GM23338 (cell line): ENCODE data around the gene SLC66A2.

Experiments
- EZH2 ChIP-seq: fragments of 200-600 bp; sonication (generic); IDR thresholded peaks from one replicate; pipeline ENCODE4 v1.8.0; 2017; ENCODE audit warnings: antibody characterized with exemption, mild to moderate bottlenecking, low read depth; ENCODE audit not compliant: unreplicated experiment
- EZH2phosphoT487 ChIP-seq: fragments of 200-600 bp; sonication (generic); IDR thresholded peaks from one replicate; pipeline ENCODE4 v1.8.1; 2018; ENCODE audit warnings: antibody characterized with exemption; ENCODE audit not compliant: unreplicated experiment
- TF ChIP-seq, protein P1 (sequence below): IDR thresholded peaks from one replicate; pipeline ENCODE4 v1.6.1; 2018; ENCODE audit warnings: antibody characterized with exemption; ENCODE audit not compliant: unreplicated experiment
- TF ChIP-seq, protein P2 (sequence below), 2 experiments: fragments of 200-600 bp in 1 of 2; sonication (generic) in 1 of 2; conservative IDR thresholded peaks; 2 replicates each; pipeline versions ENCODE4 v1.5.1 to v1.6.1; 2016 to 2017; ENCODE audit warnings: antibody characterized with exemption in 2 of 2, low read depth in 2 of 2, mild to moderate bottlenecking in 2 of 2, moderate library complexity in 1 of 2

DNA sequence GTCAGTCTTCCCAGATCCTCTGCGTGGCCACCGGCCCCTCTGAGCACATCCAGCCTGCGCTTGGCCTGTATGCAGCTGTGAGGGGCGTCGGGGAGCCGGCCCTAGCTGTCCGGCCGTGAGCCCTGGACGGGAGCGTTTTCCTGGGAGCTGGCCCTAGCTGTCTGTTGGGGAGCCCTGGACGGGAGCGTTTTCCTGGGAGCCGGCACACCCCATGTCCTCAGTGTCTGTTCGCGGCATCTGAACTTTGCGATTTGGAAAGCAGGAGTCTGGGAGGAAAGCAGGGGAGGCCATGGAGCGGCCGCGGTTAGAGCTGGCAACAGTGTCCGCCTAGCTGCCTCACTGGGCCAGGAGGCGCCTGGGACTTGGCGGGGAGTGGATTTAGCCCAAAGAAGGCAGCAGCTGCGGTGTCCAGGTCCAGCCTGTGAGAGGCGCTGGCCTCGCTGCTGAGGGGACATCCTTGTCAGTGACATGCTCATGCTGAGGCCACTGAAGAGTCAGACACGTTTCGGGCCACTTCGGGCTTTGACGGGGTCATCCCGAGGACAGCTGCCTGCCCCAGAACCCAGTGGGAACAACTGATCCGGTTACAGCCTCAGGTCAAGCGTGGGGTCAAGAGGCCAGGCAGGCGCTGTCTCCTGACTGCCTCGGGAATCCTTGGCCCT is 77.9 kb downstream of the SLC66A2 start:
- TF ChIP-seq, protein P1, sequence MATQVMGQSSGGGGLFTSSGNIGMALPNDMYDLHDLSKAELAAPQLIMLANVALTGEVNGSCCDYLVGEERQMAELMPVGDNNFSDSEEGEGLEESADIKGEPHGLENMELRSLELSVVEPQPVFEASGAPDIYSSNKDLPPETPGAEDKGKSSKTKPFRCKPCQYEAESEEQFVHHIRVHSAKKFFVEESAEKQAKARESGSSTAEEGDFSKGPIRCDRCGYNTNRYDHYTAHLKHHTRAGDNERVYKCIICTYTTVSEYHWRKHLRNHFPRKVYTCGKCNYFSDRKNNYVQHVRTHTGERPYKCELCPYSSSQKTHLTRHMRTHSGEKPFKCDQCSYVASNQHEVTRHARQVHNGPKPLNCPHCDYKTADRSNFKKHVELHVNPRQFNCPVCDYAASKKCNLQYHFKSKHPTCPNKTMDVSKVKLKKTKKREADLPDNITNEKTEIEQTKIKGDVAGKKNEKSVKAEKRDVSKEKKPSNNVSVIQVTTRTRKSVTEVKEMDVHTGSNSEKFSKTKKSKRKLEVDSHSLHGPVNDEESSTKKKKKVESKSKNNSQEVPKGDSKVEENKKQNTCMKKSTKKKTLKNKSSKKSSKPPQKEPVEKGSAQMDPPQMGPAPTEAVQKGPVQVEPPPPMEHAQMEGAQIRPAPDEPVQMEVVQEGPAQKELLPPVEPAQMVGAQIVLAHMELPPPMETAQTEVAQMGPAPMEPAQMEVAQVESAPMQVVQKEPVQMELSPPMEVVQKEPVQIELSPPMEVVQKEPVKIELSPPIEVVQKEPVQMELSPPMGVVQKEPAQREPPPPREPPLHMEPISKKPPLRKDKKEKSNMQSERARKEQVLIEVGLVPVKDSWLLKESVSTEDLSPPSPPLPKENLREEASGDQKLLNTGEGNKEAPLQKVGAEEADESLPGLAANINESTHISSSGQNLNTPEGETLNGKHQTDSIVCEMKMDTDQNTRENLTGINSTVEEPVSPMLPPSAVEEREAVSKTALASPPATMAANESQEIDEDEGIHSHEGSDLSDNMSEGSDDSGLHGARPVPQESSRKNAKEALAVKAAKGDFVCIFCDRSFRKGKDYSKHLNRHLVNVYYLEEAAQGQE: no peak
- TF ChIP-seq, protein P2, sequence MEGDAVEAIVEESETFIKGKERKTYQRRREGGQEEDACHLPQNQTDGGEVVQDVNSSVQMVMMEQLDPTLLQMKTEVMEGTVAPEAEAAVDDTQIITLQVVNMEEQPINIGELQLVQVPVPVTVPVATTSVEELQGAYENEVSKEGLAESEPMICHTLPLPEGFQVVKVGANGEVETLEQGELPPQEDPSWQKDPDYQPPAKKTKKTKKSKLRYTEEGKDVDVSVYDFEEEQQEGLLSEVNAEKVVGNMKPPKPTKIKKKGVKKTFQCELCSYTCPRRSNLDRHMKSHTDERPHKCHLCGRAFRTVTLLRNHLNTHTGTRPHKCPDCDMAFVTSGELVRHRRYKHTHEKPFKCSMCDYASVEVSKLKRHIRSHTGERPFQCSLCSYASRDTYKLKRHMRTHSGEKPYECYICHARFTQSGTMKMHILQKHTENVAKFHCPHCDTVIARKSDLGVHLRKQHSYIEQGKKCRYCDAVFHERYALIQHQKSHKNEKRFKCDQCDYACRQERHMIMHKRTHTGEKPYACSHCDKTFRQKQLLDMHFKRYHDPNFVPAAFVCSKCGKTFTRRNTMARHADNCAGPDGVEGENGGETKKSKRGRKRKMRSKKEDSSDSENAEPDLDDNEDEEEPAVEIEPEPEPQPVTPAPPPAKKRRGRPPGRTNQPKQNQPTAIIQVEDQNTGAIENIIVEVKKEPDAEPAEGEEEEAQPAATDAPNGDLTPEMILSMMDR (conservative IDR thresholded peaks at IDR 0.05; ENCODE audit: low read depth in 2 of 2): peak in 1 of 2 experiments; percentile 20; a peak in 1 of 4 replicates
- TF ChIP-seq EZH2 (no peak), EZH2phosphoT487 (no peak)
